Esophagus squamous epithelium (tissue), 4 donors: ENCODE data around the gene GPR137C.

Experiments used
- CTCF ChIP-seq, 6 experiments: fragments of 450-650 bp in 4 of 6; fragments of 200-600 bp in 2 of 6; sonication (generic) in 2 of 6; IDR thresholded peaks; one replicate each; pipeline ENCODE4 v1.5.1; 2016 to 2019; ENCODE audit warnings: antibody characterized with exemption in 6 of 6, mild to moderate bottlenecking in 4 of 6, moderate library complexity in 4 of 6
- POLR2A ChIP-seq, 4 donors: fragments of 450-650 bp; IDR thresholded peaks; one replicate each; pipeline ENCODE4 v1.6.1; 2017; ENCODE audit warnings: antibody characterized with exemption in 4 of 4, mild to moderate bottlenecking in 4 of 4, moderate library complexity in 3 of 4

GRCh38 chr14:52522033-52522432 lies 30.6 kb upstream of the GPR137C start:
- TF ChIP-seq POLR2A (IDR thresholded peaks at IDR 0.05) (no peak), CTCF (IDR thresholded peaks at IDR 0.05) (no peak)
